DOHH2 (cell line): Measurements from ENCODE around the gene RPS3A.

Experiments
- CTCF ChIP-seq: fragments of 200-600 bp; sonication (generic); IDR thresholded peaks from one replicate; pipeline ENCODE4 v1.5.1; 2014; ENCODE audit warnings: antibody characterized with exemption, mild to moderate bottlenecking, low read depth, low read length; ENCODE audit not compliant: poor library complexity, severe bottlenecking
- EZH2phosphoT487 ChIP-seq: fragments of 200-600 bp; sonication (generic); IDR thresholded peaks from 2 replicates; pipeline ENCODE4 v1.6.1; 2017; ENCODE audit warnings: borderline replicate concordance, mild to moderate bottlenecking, antibody characterized with exemption, low read length, moderate library complexity, mixed read lengths

DNA sequence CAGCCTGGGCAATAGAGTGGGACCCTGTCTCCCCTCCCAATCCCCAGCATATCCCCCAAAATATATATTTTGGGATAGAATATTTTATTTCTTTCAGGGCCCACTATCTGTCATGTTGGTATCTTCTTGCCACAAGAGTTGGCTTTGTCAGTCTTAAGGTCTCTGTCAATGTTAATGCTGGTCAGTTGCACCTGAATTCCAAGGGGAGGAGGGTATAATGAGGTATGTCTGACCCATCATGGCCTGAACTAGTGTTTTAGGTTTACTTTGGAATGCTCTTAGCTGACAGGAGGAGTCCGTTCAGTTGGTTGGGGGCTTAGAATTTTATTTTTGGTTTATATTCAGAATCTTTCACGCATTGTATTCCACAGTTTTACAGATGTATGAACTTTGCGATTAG is 6.2 kb upstream of the RPS3A start:
- TF ChIP-seq CTCF (no peak), EZH2phosphoT487 (no peak)
